SU-DHL-6 (cell line): ENCODE measurements around the gene SAMD10.

ENCODE experiments used
- EZH2phosphoT487 ChIP-seq: fragments of 200-600 bp; sonication (generic), shearing (Covaris generic); conservative IDR thresholded peaks from 2 replicates; pipeline ENCODE4 v1.6.1; 2018; ENCODE audit warnings: mild to moderate bottlenecking, antibody characterized with exemption, low read length, moderate library complexity, mixed read lengths
- TF ChIP-seq, protein P1 (sequence below): fragments of 200-600 bp; sonication (generic); IDR thresholded peaks from one replicate; pipeline ENCODE4 v1.5.1; 2017; ENCODE audit warnings: antibody characterized with exemption, mild to moderate bottlenecking, low read length, moderate library complexity; ENCODE audit not compliant: insufficient read depth, poor library complexity, severe bottlenecking

DNA sequence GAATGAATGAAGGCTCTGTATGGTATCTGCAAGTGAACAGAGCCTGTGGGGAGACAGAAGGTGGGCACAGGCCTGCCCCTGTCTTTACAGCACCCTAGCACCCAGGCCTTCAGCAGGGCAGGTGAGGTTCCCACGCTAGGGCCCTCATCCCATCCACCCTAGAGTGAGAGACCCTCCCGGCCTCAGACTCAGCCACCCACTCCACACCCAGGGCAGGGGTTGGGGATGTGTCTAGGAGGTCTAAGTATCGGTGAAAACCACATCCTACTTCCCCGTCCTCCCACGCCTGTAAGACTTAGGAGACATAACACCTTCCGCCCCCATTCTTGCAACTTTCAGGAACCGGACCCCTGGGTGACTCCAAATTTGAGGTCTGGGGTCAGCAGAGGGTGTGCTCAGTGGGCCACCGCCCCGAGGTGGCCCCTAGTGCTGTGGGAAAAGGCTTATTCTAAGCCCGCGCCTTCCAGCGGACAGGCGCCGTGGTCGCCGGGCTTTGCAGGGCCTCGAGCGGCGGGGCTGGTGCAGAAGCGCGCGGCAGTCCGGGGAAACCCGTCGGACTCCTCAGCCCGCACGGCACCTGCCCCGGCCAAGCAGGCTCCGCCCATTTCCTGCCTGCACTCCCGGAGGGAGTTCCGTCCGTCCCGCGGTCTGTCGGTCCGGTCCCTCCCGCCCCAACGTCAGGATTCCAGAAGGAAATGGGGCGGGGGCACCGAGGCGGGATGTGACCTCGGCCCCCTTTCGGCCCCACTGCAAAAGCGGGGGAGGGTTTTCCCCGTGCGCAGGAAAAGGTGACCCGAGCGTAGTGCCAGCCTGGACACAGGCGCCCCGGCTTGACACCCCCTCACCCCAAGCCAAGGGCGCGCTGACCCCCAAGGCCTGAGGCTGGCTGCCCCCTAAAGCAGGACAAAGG lies 868 bp downstream of the SAMD10 start:
- TF ChIP-seq, protein P1, sequence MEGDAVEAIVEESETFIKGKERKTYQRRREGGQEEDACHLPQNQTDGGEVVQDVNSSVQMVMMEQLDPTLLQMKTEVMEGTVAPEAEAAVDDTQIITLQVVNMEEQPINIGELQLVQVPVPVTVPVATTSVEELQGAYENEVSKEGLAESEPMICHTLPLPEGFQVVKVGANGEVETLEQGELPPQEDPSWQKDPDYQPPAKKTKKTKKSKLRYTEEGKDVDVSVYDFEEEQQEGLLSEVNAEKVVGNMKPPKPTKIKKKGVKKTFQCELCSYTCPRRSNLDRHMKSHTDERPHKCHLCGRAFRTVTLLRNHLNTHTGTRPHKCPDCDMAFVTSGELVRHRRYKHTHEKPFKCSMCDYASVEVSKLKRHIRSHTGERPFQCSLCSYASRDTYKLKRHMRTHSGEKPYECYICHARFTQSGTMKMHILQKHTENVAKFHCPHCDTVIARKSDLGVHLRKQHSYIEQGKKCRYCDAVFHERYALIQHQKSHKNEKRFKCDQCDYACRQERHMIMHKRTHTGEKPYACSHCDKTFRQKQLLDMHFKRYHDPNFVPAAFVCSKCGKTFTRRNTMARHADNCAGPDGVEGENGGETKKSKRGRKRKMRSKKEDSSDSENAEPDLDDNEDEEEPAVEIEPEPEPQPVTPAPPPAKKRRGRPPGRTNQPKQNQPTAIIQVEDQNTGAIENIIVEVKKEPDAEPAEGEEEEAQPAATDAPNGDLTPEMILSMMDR = no peak
- no peak for TF ChIP-seq EZH2phosphoT487
